ENCODE measurements around the gene AK9.

- TF ChIP-seq POLR2A (IDR thresholded peaks at IDR 0.05; ENCODE audit: low read length) (no peak), GATA1 (IDR thresholded peaks at IDR 0.05; ENCODE audit: low read depth, low read length) (no peak)
Observed at GRCh38 chr6:109610590-109610989, 80.4 kb downstream of the AK9 start.

All from erythroblast (primary cell).